ENCODE measurements around the gene CLMN.
"Not testable (repeated sequence)": the region's sequence is repeated elsewhere in the genome, so short reads cannot be mapped to it uniquely, and the experiment has no call there.

The CLMN gene

DNA sequence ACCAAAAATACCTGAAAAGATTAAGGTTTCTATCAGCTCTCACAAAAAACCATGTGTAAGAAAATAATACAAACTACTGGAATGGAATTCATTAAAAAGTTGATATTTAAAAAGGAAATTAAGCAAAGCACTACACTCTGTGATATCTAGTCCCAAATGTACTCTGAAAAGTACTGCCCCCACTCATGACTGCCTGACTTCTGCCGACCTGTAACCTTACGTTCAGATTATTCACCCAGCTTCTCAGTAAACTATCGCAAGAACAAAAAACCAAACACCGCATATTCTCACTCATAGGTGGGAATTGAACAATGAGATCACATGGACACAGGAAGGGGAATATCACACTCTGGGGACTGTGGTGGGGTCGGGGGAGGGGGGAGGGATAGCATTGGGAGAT lies 181.3 kb downstream of the CLMN start:
- H3K36me3 ChIP-seq (ENCODE audit: control insufficient read depth, low read depth, low read length); H3K9ac ChIP-seq (ENCODE audit: low read length); H3K27me3 ChIP-seq (ENCODE audit: control insufficient read depth, insufficient read depth, low read length); H3K9me3 ChIP-seq (ENCODE audit: control insufficient read depth, low read depth, low read length); H3K4me3 ChIP-seq (ENCODE audit: low read length); H3K27ac ChIP-seq (ENCODE audit: low read length): not testable (repeated sequence)
- H3K4me1 ChIP-seq (ENCODE audit: control insufficient read depth, low read depth, low read length) = peaks cover 55% of the 10 kb centered on the region

- Histone ChIP-seq H3K4me3 (ENCODE audit: low read length) (no peak overlapping the region), H3K4me1 (ENCODE audit: control insufficient read depth, low read depth, low read length) (peaks cover 48% of the 10 kb centered on the region)
Measured at GRCh38 chr14:95137804-95138167, 181.9 kb downstream of the CLMN start.

DNA sequence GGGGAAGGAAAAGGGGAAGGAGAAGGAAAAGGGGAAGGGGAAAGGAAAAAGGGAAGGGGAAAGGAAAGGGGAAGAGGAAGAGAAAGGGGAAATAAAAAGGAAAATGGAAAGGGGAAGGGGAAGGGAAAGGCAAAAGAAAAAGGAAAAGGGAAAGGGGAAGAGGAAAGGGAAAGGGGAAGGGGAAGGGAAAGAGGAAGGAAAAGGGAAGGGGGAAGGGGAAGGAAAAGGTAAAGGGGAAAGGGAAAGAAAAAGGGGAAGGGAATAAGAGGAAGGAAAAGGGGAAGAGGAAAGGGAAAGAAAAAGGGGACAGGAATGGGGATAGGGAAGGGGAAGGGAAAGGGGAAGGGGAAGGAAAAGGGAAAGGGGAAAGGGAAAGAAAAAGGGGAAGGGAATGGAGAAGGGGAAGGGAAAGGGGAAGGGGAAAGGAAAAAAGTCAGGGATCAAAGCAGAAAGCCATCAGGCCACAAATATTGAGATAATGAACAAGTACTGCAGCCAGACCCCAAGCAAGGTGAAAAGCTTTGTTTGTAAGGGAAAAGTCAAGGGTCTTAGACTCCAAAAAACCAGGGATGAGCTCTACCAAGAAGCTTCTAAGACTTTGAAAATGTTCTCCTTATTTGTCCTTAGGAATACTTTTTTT lies 182.4 kb downstream of the CLMN start:
- peaks cover 3% of the 10 kb centered on the region for H3K36me3 ChIP-seq (ENCODE audit: control insufficient read depth, low read depth, low read length)
- no peaks in the 10 kb centered on the region for H3K27me3 ChIP-seq (ENCODE audit: control insufficient read depth, insufficient read depth, low read length)
- H3K9me3 ChIP-seq (ENCODE audit: control insufficient read depth, low read depth, low read length) = no peaks in the 10 kb centered on the region
- H3K4me3 ChIP-seq (ENCODE audit: low read length) = no peak overlapping the region
- H3K9ac ChIP-seq (ENCODE audit: low read length) = no peak overlapping the region
- H3K27ac ChIP-seq (ENCODE audit: low read length) = no peak overlapping the region
- peaks cover 45% of the 10 kb centered on the region for H3K4me1 ChIP-seq (ENCODE audit: control insufficient read depth, low read depth, low read length)

More at GRCh38 chr14:95137804-95138167, 181.9 kb downstream of the CLMN start:
- no peaks in the 10 kb centered on the region for H3K9me3 ChIP-seq (ENCODE audit: control insufficient read depth, low read depth, low read length)
- peaks cover 3% of the 10 kb centered on the region for H3K36me3 ChIP-seq (ENCODE audit: control insufficient read depth, low read depth, low read length)
- no peak overlapping the region for H3K9ac ChIP-seq (ENCODE audit: low read length)
- no peak overlapping the region for H3K27ac ChIP-seq (ENCODE audit: low read length)
- no peaks in the 10 kb centered on the region for H3K27me3 ChIP-seq (ENCODE audit: control insufficient read depth, insufficient read depth, low read length)

DNA sequence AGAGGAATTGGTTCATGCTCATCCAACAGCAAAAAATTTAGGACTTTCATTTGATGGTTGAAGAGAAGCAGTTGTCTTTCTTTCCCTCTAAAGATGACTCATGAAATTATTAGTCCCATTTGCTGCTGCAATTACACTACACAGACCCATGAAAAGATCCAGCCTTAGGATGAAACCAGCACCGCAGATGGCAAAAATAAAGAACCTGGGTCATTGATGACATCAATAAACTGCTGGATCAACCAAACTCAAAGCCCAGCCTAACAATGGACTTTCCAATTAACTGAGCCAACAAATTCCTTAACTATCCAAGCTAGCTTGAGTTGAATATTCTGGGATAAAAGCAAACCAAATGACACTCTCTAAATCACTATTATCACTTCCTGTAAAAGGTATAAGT lies 183.1 kb downstream of the CLMN start:
- Histone ChIP-seq H3K36me3 (ENCODE audit: control insufficient read depth, low read depth, low read length) (peaks cover 5% of the 10 kb centered on the region), H3K9me3 (ENCODE audit: control insufficient read depth, low read depth, low read length) (no peaks in the 10 kb centered on the region), H3K27ac (ENCODE audit: low read length) (no peak overlapping the region)

DNA sequence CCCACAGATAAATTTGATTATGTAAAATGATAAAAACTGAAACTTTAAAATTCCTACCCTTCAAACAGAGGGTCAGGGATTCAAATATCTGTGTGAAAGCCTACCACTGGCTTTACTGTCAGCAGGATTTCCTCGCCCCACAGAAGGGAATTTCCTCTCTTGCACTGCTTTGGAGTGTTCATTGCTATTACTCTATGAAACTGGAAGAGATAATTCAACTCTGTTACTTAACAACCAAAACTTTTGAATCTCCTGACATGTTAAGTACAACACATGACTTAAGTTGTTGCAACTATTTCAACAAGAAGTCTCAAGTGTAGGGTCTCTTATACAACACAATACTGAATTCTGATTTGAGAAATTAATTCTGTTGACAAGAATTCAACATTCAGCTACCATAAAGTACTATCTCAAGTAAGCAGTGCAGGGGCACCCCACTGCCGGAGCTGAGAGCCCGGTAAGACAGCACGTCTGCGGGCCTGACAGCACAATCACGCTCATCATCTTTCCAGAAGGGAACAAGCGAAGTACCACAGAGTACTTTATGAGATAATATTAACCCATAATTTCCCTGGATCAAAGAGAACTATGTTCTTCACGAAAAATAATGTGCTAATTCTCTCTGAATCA lies 185.3 kb downstream of the CLMN start:
- no peak overlapping the region for H3K9ac ChIP-seq (ENCODE audit: low read length)
- H3K27ac ChIP-seq (ENCODE audit: low read length) = no peak overlapping the region
- peaks cover 15% of the 10 kb centered on the region for H3K36me3 ChIP-seq (ENCODE audit: control insufficient read depth, low read depth, low read length)
- no peaks in the 10 kb centered on the region for H3K9me3 ChIP-seq (ENCODE audit: control insufficient read depth, low read depth, low read length)
- peaks cover 22% of the 10 kb centered on the region for H3K4me1 ChIP-seq (ENCODE audit: control insufficient read depth, low read depth, low read length)
- H3K4me3 ChIP-seq (ENCODE audit: low read length) = no peak overlapping the region
- no peaks in the 10 kb centered on the region for H3K27me3 ChIP-seq (ENCODE audit: control insufficient read depth, insufficient read depth, low read length)

More for the DNA sequence above, 183.1 kb downstream of the CLMN start:
- no peaks in the 10 kb centered on the region for H3K27me3 ChIP-seq (ENCODE audit: control insufficient read depth, insufficient read depth, low read length)
- no peak overlapping the region for H3K4me3 ChIP-seq (ENCODE audit: low read length)
- H3K9ac ChIP-seq (ENCODE audit: low read length) = no peak overlapping the region
- H3K4me1 ChIP-seq (ENCODE audit: control insufficient read depth, low read depth, low read length) = peaks cover 44% of the 10 kb centered on the region

DNA sequence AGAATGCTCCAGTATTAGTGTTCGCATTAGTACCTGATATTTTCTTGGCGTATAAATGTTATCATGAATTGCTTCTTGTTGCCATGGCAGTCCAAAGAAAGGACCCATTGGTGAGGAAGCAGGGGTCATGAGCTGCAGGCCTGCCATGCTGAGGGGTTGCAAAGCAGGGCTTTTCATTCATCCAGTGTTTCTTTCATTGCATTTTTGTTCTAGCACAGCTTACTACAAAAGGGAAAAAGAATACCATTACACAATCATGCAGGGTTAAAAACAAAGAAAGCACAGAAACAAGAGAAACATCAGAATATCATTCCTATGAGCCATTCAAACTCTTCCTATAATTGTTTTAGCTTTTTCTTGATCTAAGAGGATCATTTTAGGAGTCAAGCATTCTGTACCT lies 186.4 kb downstream of the CLMN start:
- Histone ChIP-seq H3K9me3 (ENCODE audit: control insufficient read depth, low read depth, low read length) (no peaks in the 10 kb centered on the region), H3K9ac (ENCODE audit: low read length) (no peak overlapping the region), H3K27me3 (ENCODE audit: control insufficient read depth, insufficient read depth, low read length) (no peaks in the 10 kb centered on the region), H3K27ac (ENCODE audit: low read length) (no peak overlapping the region), H3K36me3 (ENCODE audit: control insufficient read depth, low read depth, low read length) (peaks cover 23% of the 10 kb centered on the region), H3K4me1 (ENCODE audit: control insufficient read depth, low read depth, low read length) (peaks cover 14% of the 10 kb centered on the region), H3K4me3 (ENCODE audit: low read length) (no peak overlapping the region)

- Histone ChIP-seq H3K9ac (ENCODE audit: low read length) (no peak overlapping the region), H3K9me3 (ENCODE audit: control insufficient read depth, low read depth, low read length) (no peaks in the 10 kb centered on the region), H3K4me3 (ENCODE audit: low read length) (no peak overlapping the region), H3K4me1 (ENCODE audit: control insufficient read depth, low read depth, low read length) (peaks cover 9% of the 10 kb centered on the region), H3K36me3 (ENCODE audit: control insufficient read depth, low read depth, low read length) (peaks cover 23% of the 10 kb centered on the region), H3K27ac (ENCODE audit: low read length) (no peak overlapping the region), H3K27me3 (ENCODE audit: control insufficient read depth, insufficient read depth, low read length) (no peaks in the 10 kb centered on the region)
Measured at GRCh38 chr14:95132760-95133159, 186.9 kb downstream of the CLMN start.

Measured in iPS-18a (cell line).